Endodermal cell (in vitro differentiated cells): ENCODE data around the gene PPP1R37. TPM values are rescaled to one million over a fixed set of nuclear protein-coding genes. Genes with fewer than 3 reads are reported as not detected.
A peak's percentile ranks its signal among the peaks of the same experiment; 100 is the strongest.

ENCODE experiments used
- DNase-seq: peaks from one replicate; pipeline ENCODE4 v3.0.0-alpha.2; 2017
- H3K27ac ChIP-seq: 2 replicates; pipeline ENCODE4 v1.5.1; 2013; ENCODE audit warnings: mild to moderate bottlenecking, low read depth, low read length, moderate library complexity
- H3K27me3 ChIP-seq: 2 replicates; pipeline ENCODE4 v1.6.1; 2013; ENCODE audit warnings: mild to moderate bottlenecking, low read length, moderate library complexity; ENCODE audit not compliant: insufficient read depth, control insufficient read depth, poor library complexity, severe bottlenecking
- H3K36me3 ChIP-seq: 2 replicates; pipeline ENCODE4 v1.7.0; 2013; ENCODE audit warnings: mild to moderate bottlenecking, low read length, moderate library complexity; ENCODE audit not compliant: control insufficient read depth, insufficient read depth
- H3K4me1 ChIP-seq: one replicate; pipeline ENCODE4 v1.7.0; 2013; ENCODE audit warnings: low read length; ENCODE audit not compliant: control insufficient read depth, insufficient read depth
- H3K4me3 ChIP-seq: 2 replicates; pipeline ENCODE4 v1.5.1; 2013; ENCODE audit warnings: mild to moderate bottlenecking, low read length, moderate library complexity
- H3K9ac ChIP-seq: 2 replicates; pipeline ENCODE4 v1.6.1; 2013; ENCODE audit warnings: mild to moderate bottlenecking, low read length, moderate library complexity; ENCODE audit not compliant: poor library complexity, severe bottlenecking; ENCODE audit errors: extremely low read depth
- H3K9me3 ChIP-seq: 2 replicates; pipeline ENCODE4 v1.6.1; 2013; ENCODE audit warnings: mild to moderate bottlenecking, low read length, moderate library complexity; ENCODE audit not compliant: control insufficient read depth
- H3K27ac Mint-ChIP-seq: 2 replicates; pipeline ENCODE4 v1.8.0; 2020; ENCODE audit warnings: mixed read lengths
- H3K27me3 Mint-ChIP-seq: 2 replicates; pipeline ENCODE4 v1.8.0; 2021; ENCODE audit warnings: mild to moderate bottlenecking, mixed read lengths; ENCODE audit not compliant: insufficient read depth
- H3K36me3 Mint-ChIP-seq: 2 replicates; pipeline ENCODE4 v1.8.0; 2020; ENCODE audit warnings: low read depth, mixed read lengths
- H3K4me1 Mint-ChIP-seq: 2 replicates; pipeline ENCODE4 v1.8.0; 2020; ENCODE audit warnings: mixed read lengths
- H3K4me3 Mint-ChIP-seq: 2 replicates; pipeline ENCODE4 v1.8.0; 2020; ENCODE audit warnings: mild to moderate bottlenecking, moderate library complexity, mixed read lengths
- H3K9me3 Mint-ChIP-seq: 2 replicates; pipeline ENCODE4 v1.8.0; 2020; ENCODE audit warnings: mild to moderate bottlenecking, mixed read lengths
- WGBS, 2 experiments: methylation state at CpG; one replicate each; pipeline versions ENCODE4 v1.1.5 to v1.1.7; 2013; ENCODE audit warnings: missing lambda C conversion rate in 2 of 2, mixed read lengths in 1 of 2; ENCODE audit not compliant: insufficient coverage in 1 of 2, insufficient read length in 1 of 2; 5-methylcytosine and 5-hydroxymethylcytosine counted together
- total RNA-seq, 2 donors: library from RNA; stranded (reverse); fragmentation: NEBNext Ultra II Directional in 1 of 2; extraction: Animal tissue kit (Norgen Biotek cat#: 25700) in 1 of 2; gene quantifications; 2 replicates in 1 of 2; 3 replicates in 1 of 2; pipeline ENCODE4 v1.2.1, GENCODE V29; 2021
- TF ChIP-seq, protein P1 (sequence below): fragments of 200-600 bp; sonication (generic); conservative IDR thresholded peaks from 2 replicates; pipeline ENCODE4 v1.5.0; 2021; ENCODE audit warnings: antibody characterized with exemption, mild to moderate bottlenecking

The PPP1R37 gene
- total RNA-seq, 2 donors from 2014 or later = 23.6 to 32.5 TPM

DNA sequence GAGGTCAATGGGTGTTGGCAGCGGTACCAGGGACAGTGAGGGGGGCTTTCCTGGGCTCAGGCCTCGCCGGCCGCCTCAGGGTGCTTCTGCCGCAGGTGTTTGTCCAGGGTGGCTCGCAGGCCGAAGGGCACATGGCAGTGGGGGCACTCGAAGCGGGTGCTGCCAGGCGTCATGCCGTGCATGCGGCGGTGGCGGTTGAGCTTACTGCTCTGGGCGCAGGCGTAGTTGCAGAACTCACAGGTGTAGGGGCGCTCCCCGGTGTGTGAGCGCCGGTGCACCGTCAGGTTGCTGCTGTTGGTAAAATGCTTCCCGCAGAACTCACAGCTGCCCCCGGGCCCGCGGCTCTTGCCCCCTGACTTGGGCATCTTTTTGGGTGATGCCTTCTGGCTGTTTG, 21.4 kb upstream of the PPP1R37 start:
- Histone ChIP-seq H3K4me1 (peaks cover 8% of the 10 kb centered on the region), H3K36me3 (peaks cover 23% of the 10 kb centered on the region), H3K9ac (no peak overlapping the region), H3K9me3 (no peaks in the 10 kb centered on the region), H3K27me3 (no peaks in the 10 kb centered on the region), H3K4me3 (no peak overlapping the region), H3K27ac (no peak overlapping the region)
- DNase-seq = no peak
- Mint-ChIP-seq H3K4me3 (no peak overlapping the region), H3K4me1 (peaks cover 11% of the 10 kb centered on the region), H3K27ac (no peak overlapping the region), H3K27me3 (no peaks in the 10 kb centered on the region), H3K36me3 (peaks cover 44% of the 10 kb centered on the region), H3K9me3 (no peaks in the 10 kb centered on the region)
- WGBS, 2 experiments = 95 to 99% methylated on average over 16 to 25 of the region's 25 CpGs
- TF ChIP-seq, protein P1, sequence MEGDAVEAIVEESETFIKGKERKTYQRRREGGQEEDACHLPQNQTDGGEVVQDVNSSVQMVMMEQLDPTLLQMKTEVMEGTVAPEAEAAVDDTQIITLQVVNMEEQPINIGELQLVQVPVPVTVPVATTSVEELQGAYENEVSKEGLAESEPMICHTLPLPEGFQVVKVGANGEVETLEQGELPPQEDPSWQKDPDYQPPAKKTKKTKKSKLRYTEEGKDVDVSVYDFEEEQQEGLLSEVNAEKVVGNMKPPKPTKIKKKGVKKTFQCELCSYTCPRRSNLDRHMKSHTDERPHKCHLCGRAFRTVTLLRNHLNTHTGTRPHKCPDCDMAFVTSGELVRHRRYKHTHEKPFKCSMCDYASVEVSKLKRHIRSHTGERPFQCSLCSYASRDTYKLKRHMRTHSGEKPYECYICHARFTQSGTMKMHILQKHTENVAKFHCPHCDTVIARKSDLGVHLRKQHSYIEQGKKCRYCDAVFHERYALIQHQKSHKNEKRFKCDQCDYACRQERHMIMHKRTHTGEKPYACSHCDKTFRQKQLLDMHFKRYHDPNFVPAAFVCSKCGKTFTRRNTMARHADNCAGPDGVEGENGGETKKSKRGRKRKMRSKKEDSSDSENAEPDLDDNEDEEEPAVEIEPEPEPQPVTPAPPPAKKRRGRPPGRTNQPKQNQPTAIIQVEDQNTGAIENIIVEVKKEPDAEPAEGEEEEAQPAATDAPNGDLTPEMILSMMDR = no peak

DNA sequence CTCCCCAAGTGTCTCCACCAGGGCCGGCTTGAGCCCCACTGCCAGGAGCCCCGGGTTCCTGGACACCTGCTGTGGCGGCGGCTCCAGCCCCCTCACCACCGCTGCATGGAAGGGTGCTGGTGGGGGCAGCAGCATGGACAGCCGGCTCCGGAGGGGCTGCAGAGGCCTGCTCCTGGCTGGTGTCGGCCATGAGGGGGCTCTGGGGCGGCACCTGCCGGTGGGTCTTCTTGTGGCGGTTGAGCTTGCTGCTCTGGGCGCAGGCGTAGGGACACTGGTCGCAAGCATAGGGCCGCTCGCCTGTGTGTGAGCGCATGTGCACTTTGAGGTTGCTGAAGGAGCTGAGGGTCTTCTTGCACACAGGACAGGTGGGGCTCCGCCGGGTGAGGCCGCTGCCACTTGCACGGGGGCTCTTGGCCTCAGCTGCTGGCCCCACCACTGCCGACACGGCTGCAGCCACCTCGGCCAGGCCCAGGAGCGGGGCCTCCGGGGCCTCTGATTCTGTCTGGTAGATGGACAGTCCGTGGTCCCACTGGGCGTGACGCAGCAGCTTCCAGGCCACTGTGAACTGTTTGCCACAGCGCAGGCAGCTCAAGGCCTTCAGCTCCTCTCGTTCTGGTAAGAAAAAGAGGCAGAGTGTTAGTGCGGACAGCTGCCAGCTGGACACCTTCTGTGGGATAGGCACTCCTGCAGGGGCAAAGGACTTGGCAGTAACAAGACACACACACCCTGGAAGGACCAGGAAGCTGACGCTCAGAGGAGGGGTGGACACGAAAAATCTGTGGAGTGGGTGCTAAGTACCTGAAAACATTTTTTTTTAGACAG, 20.8 kb upstream of the PPP1R37 start:
- DNase-seq = peak; percentile 78
- TF ChIP-seq, protein P1 = peak; percentile 28
- Mint-ChIP-seq H3K27ac (peak overlapping the region; percentile 58), H3K27me3 (no peaks in the 10 kb centered on the region), H3K4me1 (peaks cover 12% of the 10 kb centered on the region), H3K9me3 (no peaks in the 10 kb centered on the region), H3K4me3 (no peak overlapping the region), H3K36me3 (peaks cover 39% of the 10 kb centered on the region)
- Histone ChIP-seq H3K9me3 (no peaks in the 10 kb centered on the region), H3K4me3 (no peak overlapping the region), H3K36me3 (peaks cover 23% of the 10 kb centered on the region), H3K27me3 (no peaks in the 10 kb centered on the region), H3K4me1 (peaks cover 10% of the 10 kb centered on the region), H3K27ac (peak overlapping the region; percentile 32), H3K9ac (no peak overlapping the region)
- WGBS, 2 experiments = 92 to 93% methylated on average over 27 to 34 of the region's 34 CpGs

DNA sequence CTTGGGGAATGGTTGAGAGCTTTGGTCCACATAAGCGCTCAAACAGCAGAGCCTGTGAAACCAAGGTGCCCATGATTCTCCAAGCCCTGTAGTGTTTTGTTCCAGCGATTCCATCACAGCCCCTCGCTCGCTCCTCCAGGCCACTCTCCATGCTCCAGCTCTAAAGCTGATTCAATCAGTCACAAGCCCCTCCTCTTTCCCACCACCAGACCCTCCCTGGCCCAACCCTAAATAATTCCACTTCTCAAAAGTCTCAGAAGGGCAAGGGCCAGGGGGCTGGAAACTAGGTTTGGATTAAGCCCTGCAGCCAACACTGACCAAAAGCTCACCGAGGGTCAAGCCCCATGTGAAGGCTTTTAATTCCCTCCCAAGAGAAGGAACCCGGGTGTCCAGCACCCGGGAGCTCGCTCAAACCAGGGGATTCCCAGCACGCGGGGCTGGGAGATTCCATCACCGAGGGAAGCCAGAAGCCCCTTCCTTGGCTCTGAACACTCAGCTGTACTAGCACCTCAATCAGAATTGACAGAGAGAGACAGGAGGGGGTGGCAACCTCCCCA, 18.2 kb upstream of the PPP1R37 start:
- Mint-ChIP-seq H3K36me3 (peaks cover 26% of the 10 kb centered on the region), H3K4me3 (peak overlapping the region; percentile 76), H3K27ac (peak overlapping the region; percentile 83), H3K4me1 (peaks cover 17% of the 10 kb centered on the region), H3K9me3 (no peaks in the 10 kb centered on the region), H3K27me3 (no peaks in the 10 kb centered on the region)
- Histone ChIP-seq H3K27me3 (no peaks in the 10 kb centered on the region), H3K27ac (no peak overlapping the region), H3K9ac (no peak overlapping the region), H3K4me3 (peak overlapping the region; percentile 82), H3K36me3 (peaks cover 16% of the 10 kb centered on the region), H3K9me3 (no peaks in the 10 kb centered on the region), H3K4me1 (peaks cover 10% of the 10 kb centered on the region)
- TF ChIP-seq, protein P1 = no peak
- 44 to 64% methylated on average over 5 to 11 of the region's 11 CpGs for WGBS, 2 experiments
- DNase-seq = peak; percentile 72
